ENCODE results near the gene FOSB.
A peak's percentile ranks its signal among the peaks of the same experiment; 100 is the strongest.

DNA sequence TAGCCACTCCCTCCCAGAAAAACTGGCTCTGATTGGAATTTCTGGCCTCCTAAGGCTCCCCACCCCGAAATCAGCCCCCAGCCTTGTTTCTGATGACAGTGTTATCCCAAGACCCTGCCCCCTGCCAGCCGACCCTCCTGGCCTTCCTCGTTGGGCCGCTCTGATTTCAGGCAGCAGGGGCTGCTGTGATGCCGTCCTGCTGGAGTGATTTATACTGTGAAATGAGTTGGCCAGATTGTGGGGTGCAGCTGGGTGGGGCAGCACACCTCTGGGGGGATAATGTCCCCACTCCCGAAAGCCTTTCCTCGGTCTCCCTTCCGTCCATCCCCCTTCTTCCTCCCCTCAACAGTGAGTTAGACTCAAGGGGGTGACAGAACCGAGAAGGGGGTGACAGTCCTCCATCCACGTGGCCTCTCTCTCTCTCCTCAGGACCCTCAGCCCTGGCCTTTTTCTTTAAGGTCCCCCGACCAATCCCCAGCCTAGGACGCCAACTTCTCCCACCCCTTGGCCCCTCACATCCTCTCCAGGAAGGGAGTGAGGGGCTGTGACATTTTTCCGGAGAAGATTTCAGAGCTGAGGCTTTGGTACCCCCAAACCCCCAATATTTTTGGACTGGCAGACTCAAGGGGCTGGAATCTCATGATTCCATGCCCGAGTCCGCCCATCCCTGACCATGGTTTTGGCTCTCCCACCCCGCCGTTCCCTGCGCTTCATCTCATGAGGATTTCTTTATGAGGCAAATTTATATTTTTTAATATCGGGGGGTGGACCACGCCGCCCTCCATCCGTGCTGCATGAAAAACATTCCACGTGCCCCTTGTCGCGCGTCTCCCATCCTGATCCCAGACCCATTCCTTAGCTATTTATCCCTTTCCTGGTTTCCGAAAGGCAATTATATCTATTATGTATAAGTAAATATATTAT, 6.1 kb downstream of the FOSB start:
- TF ChIP-seq EZH2 (IDR thresholded peaks at IDR 0.05; ENCODE audit: low read depth, unreplicated experiment) = no peak
- TF ChIP-seq, protein P1, sequence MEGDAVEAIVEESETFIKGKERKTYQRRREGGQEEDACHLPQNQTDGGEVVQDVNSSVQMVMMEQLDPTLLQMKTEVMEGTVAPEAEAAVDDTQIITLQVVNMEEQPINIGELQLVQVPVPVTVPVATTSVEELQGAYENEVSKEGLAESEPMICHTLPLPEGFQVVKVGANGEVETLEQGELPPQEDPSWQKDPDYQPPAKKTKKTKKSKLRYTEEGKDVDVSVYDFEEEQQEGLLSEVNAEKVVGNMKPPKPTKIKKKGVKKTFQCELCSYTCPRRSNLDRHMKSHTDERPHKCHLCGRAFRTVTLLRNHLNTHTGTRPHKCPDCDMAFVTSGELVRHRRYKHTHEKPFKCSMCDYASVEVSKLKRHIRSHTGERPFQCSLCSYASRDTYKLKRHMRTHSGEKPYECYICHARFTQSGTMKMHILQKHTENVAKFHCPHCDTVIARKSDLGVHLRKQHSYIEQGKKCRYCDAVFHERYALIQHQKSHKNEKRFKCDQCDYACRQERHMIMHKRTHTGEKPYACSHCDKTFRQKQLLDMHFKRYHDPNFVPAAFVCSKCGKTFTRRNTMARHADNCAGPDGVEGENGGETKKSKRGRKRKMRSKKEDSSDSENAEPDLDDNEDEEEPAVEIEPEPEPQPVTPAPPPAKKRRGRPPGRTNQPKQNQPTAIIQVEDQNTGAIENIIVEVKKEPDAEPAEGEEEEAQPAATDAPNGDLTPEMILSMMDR (conservative IDR thresholded peaks at IDR 0.05; ENCODE audit: low read depth in 2 of 2) = 0 out of 4 replicates have a peak, but pooled peaks of 1 of the 2 experiments have one; percentile 3
- no peak for TF ChIP-seq POLR2AphosphoS5 (IDR thresholded peaks at IDR 0.05; ENCODE audit: low read depth)
- TF ChIP-seq EZH2phosphoT487 (IDR thresholded peaks at IDR 0.05; ENCODE audit: unreplicated experiment) = no peak
- TF ChIP-seq, protein P2, sequence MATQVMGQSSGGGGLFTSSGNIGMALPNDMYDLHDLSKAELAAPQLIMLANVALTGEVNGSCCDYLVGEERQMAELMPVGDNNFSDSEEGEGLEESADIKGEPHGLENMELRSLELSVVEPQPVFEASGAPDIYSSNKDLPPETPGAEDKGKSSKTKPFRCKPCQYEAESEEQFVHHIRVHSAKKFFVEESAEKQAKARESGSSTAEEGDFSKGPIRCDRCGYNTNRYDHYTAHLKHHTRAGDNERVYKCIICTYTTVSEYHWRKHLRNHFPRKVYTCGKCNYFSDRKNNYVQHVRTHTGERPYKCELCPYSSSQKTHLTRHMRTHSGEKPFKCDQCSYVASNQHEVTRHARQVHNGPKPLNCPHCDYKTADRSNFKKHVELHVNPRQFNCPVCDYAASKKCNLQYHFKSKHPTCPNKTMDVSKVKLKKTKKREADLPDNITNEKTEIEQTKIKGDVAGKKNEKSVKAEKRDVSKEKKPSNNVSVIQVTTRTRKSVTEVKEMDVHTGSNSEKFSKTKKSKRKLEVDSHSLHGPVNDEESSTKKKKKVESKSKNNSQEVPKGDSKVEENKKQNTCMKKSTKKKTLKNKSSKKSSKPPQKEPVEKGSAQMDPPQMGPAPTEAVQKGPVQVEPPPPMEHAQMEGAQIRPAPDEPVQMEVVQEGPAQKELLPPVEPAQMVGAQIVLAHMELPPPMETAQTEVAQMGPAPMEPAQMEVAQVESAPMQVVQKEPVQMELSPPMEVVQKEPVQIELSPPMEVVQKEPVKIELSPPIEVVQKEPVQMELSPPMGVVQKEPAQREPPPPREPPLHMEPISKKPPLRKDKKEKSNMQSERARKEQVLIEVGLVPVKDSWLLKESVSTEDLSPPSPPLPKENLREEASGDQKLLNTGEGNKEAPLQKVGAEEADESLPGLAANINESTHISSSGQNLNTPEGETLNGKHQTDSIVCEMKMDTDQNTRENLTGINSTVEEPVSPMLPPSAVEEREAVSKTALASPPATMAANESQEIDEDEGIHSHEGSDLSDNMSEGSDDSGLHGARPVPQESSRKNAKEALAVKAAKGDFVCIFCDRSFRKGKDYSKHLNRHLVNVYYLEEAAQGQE (IDR thresholded peaks at IDR 0.05; ENCODE audit: unreplicated experiment) = no peak
- no peak for TF ChIP-seq JUNB (IDR thresholded peaks at IDR 0.05; ENCODE audit: unreplicated experiment)
- TF ChIP-seq CREB1 (CRISPR knock-in tag; IDR thresholded peaks at IDR 0.05; ENCODE audit: low read depth) = no peak

Data from GM23338 (cell line).